Spinal cord (tissue), 10 donors: ENCODE measurements around the gene DGKZ. TPM values are rescaled to one million over a fixed set of nuclear protein-coding genes. Genes with fewer than 3 reads are reported as not detected.

Experiments
- DNase-seq, 6 donors: peaks; one replicate each; pipeline versions ENCODE4 v3.0.0 to v3.0.0-alpha.2; 2013 to 2015; ENCODE audit warnings: low spot score in 6 of 6, low read depth in 4 of 6
- H3K27ac ChIP-seq: one replicate; pipeline ENCODE4 v1.5.1; 2013; ENCODE audit warnings: low read depth, low read length, control low read depth
- H3K27me3 ChIP-seq: one replicate; pipeline ENCODE4 v1.6.1; 2013; ENCODE audit warnings: low read length; ENCODE audit not compliant: control insufficient read depth, insufficient read depth
- H3K36me3 ChIP-seq: one replicate; pipeline ENCODE4 v1.6.1; 2013; ENCODE audit warnings: low read length; ENCODE audit not compliant: control insufficient read depth, insufficient read depth
- H3K4me1 ChIP-seq: one replicate; pipeline ENCODE4 v1.6.1; 2013; ENCODE audit warnings: low read length; ENCODE audit not compliant: control insufficient read depth, insufficient read depth
- H3K4me3 ChIP-seq: one replicate; pipeline ENCODE4 v1.5.1; 2013; ENCODE audit warnings: low read depth, low read length, control low read depth
- H3K9me3 ChIP-seq: one replicate; pipeline ENCODE4 v1.6.1; 2013; ENCODE audit warnings: low read length; ENCODE audit not compliant: control insufficient read depth, insufficient read depth
- WGBS: methylation state at CpG from one replicate; pipeline ENCODE4 v1.1.5; 2013; ENCODE audit warnings: missing lambda C conversion rate; ENCODE audit not compliant: insufficient coverage; 5-methylcytosine and 5-hydroxymethylcytosine counted together
- polyA plus RNA-seq, 2 donors: library from polyadenylated mRNA; unstranded; fragments of 120-200 nt; gene quantifications; one replicate each; pipeline ENCODE4 v1.2.1, GENCODE V29; 2013; ENCODE audit not compliant: insufficient read length in 2 of 2
- total RNA-seq, 2 donors: library from RNA; depleted of rRNA in 1 of 2; stranded (reverse); fragments of 120-200 nt in 1 of 2; fragments of >200 nt in 1 of 2; gene quantifications; one replicate each; pipeline versions ENCODE4 v1.2.3 to v1.2.4, GENCODE V29; 2013 to 2014
- donor health status: healthy.

Gene DGKZ
- total and polyA plus RNA-seq, 4 donors = 27.1 to 83.2 (median 53.9) TPM

- Histone ChIP-seq H3K4me1 (peaks cover 52% of the 10 kb centered on the region), H3K36me3 (peaks cover 8% of the 10 kb centered on the region), H3K27me3 (peaks cover 46% of the 10 kb centered on the region), H3K4me3 (peak overlapping the region; percentile 45), H3K9me3 (no peaks in the 10 kb centered on the region), H3K27ac (no peak overlapping the region)
- 7% methylated on average over 37 of the region's 49 CpGs for WGBS
- no peak for DNase-seq
Measured at GRCh38 chr11:46390331-46391171, 43.3 kb downstream of the DGKZ start.

GRCh38 chr11:46391186-46391577 lies 43.9 kb downstream of the DGKZ start:
- DNase-seq = no peak
- no peak overlapping the region for H3K27ac ChIP-seq
- H3K4me1 ChIP-seq = peaks cover 52% of the 10 kb centered on the region
- H3K27me3 ChIP-seq = peaks cover 46% of the 10 kb centered on the region
- no peaks in the 10 kb centered on the region for H3K9me3 ChIP-seq
- no peak overlapping the region for H3K4me3 ChIP-seq
- peaks cover 9% of the 10 kb centered on the region for H3K36me3 ChIP-seq
- 2% methylated on average over 31 of the region's 31 CpGs for whole genome bisulfite sequencing

GRCh38 chr11:46391578-46392420 lies 44.5 kb downstream of the DGKZ start, which contains the start of gene CHRM4:
Gene CHRM4, minus strand, starts transcription at chr11:46391776. Its CDS starts 5,219 bp downstream, at chr11:46386557.
- H3K27me3 ChIP-seq = peaks cover 45% of the 10 kb centered on the region
- H3K4me3 ChIP-seq = peak within 1 kb of the TSS; percentile 45
- WGBS = under 1% methylated on average over 123 of the region's 123 CpGs
- H3K4me1 ChIP-seq = peaks cover 52% of the 10 kb centered on the region
- peak in 3 of 6 donors; percentile 50 to 90 (median 81) for DNase-seq
- H3K36me3 ChIP-seq = peaks cover 11% of the 10 kb centered on the region
- no peak within 1 kb of the TSS for H3K27ac ChIP-seq
- H3K9me3 ChIP-seq = no peaks in the 10 kb centered on the region

- Histone ChIP-seq H3K4me3 (peak overlapping the region; percentile 40), H3K27ac (no peak overlapping the region), H3K9me3 (no peaks in the 10 kb centered on the region), H3K27me3 (peaks cover 39% of the 10 kb centered on the region), H3K4me1 (peaks cover 50% of the 10 kb centered on the region), H3K36me3 (peaks cover 19% of the 10 kb centered on the region)
- 1% methylated on average over 68 of the region's 71 CpGs for WGBS
- peak in 3 of 6 donors; percentile 40 to 87 (median 60) for DNase-seq
Measured at GRCh38 chr11:46392421-46393230, 45.4 kb downstream of the DGKZ start.

DNA sequence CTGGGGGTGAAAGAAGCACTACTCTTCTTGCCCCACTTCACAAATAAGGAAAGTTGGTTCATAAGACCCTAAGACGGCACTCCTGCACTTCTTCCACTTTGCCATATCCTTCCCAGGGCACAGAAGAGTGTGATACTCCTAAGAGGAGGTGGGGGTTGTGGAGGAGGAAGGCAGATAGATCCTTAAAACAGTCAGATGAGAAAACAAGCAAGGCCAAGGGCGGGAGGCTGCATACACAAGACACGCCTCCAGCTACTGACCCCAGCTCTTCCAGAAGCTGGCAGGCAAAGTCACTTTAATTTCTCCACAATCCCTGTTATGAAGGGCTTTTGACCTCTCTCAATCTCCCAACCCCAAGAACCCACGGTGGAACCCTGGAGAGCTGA lies 46.0 kb downstream of the DGKZ start:
- Histone ChIP-seq H3K27me3 (peaks cover 33% of the 10 kb centered on the region), H3K4me3 (no peak overlapping the region), H3K36me3 (peaks cover 23% of the 10 kb centered on the region), H3K9me3 (no peaks in the 10 kb centered on the region), H3K27ac (no peak overlapping the region), H3K4me1 (peaks cover 44% of the 10 kb centered on the region)
- no peak for DNase-seq
- WGBS = 83% methylated on average over 1 of the region's 4 CpGs

DNA sequence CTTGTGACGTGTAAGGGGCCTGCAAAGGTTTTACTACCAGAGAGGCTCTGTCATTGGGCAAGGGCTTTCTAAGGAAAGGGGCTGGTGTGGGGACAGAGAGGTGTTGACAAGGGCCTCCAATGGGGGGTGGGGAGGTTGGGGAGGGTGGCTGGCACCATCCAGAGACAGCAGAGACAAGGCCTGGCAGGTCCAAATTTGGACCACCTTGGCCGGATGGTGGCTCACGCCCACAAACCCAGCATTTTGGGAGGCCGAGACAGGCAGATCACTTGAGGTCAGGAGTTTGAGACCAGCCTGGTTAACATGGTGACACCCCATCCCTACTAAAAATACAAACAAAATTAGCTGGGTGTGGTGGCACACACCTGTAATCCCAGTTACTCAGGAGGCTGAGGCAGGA lies 46.5 kb downstream of the DGKZ start:
- whole genome bisulfite sequencing = 81% methylated on average over 3 of the region's 4 CpGs
- peaks cover 23% of the 10 kb centered on the region for H3K36me3 ChIP-seq
- no peak overlapping the region for H3K27ac ChIP-seq
- H3K4me3 ChIP-seq = no peak overlapping the region
- H3K4me1 ChIP-seq = peaks cover 39% of the 10 kb centered on the region
- H3K27me3 ChIP-seq = peaks cover 28% of the 10 kb centered on the region
- H3K9me3 ChIP-seq = no peaks in the 10 kb centered on the region
- DNase-seq = no peak

GRCh38 chr11:46397526-46397925 lies 50.3 kb downstream of the DGKZ start:
- H3K9me3 ChIP-seq = no peaks in the 10 kb centered on the region
- H3K27ac ChIP-seq = no peak overlapping the region
- no peak for DNase-seq
- peaks cover 13% of the 10 kb centered on the region for H3K4me1 ChIP-seq
- H3K4me3 ChIP-seq = no peak overlapping the region
- 96% methylated on average over 18 of the region's 19 CpGs for WGBS
- peaks cover 42% of the 10 kb centered on the region for H3K36me3 ChIP-seq
- H3K27me3 ChIP-seq = peaks cover 3% of the 10 kb centered on the region

GRCh38 chr11:46402957-46403902 lies 56.0 kb downstream of the DGKZ start:
- Histone ChIP-seq H3K4me3 (no peak overlapping the region), H3K27me3 (no peaks in the 10 kb centered on the region), H3K27ac (no peak overlapping the region), H3K36me3 (peaks cover 61% of the 10 kb centered on the region), H3K9me3 (no peaks in the 10 kb centered on the region), H3K4me1 (no peaks in the 10 kb centered on the region)
- no peak for DNase-seq
- 81% methylated on average over 4 of the region's 6 CpGs for whole genome bisulfite sequencing
